Adipose tissue (tissue), 3 donors: ENCODE data around the gene GSDME. TPM values are rescaled to one million over a fixed set of nuclear protein-coding genes. Genes with fewer than 3 reads are reported as not detected.
"Not testable (repeated sequence)": the region's sequence is repeated elsewhere in the genome, so short reads cannot be mapped to it uniquely, and the experiment has no call there.

Source experiments
- H3K27ac ChIP-seq: one replicate; pipeline ENCODE4 v1.5.1; 2013; ENCODE audit warnings: low read depth, low read length
- WGBS, 3 donors: extraction: QIAGEN DNeasy Blood & Tissue Kit; methylation state at CpG; one replicate each; pipeline ENCODE4 v1.1.7; 2013; 5-methylcytosine and 5-hydroxymethylcytosine counted together
- polyA plus RNA-seq, 3 donors: library from polyadenylated mRNA; stranded (reverse); fragments of 200-250 nt; gene quantifications; one replicate each; pipeline ENCODE4 v1.2.3, GENCODE V29; 2013
- donor health status: healthy with polysubstance abuse.
- donor health status: Bipolar disorder and iron deficiency.
- donor health status: healthy.

Gene GSDME
- polyA plus RNA-seq, result 10 to 100 TPM in 1 of 3 donors, 1 to 10 TPM in 1, under 1 TPM in 1; 0.85 to 22.3 (median 5.0) TPM

DNA sequence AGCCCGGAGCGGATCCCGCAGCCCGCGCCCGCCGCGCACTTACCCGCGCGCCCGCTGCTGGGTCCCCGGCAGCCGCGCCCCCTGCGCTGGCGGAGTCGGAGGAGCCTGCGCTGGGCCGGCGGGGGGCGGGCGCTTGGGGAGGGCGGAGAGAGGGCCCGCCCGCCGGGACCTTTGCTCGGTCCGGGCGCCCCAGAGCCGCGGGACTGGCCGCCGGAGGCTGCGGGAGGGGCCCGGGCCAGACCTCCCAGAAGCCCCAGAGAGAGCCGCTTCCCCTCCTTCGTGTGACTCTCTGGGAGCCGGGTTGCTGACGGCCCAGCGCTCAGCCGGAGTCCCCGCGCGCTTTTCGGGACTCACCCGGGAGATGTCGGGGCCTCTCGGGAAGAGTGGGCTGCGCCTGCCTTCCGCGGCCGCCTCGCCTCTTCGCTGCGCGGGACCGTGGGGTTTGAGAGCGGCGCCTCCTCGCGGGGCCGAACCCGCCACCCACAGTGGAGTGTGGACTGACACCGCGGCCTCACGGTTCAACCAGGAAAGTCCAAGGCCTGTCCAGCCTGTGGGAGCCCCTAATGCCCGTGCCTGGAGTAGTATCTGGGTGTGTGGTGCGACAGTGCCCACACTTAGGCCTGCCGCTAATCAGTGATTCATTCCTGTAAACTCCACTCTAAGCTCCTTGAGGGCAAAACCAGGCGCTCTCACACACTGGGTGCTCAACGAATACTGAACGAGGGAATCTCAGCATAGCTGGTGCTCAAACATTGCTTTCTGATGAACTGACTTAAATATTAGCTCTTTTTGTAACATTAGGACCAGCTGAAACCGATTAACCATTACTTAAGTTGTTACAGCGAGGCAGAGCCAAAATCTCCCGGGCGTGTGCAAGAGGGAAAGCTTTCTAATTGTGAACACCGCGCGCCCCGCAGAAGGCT is at the start of gene GSDME:
Gene GSDME (minus strand): TSS at position 112 of the 923 bp plus-strand sequence. CDS start 7,690 bp downstream, outside the sequence.
- WGBS, 3 donors, result 9 to 13% (median 10%) methylated on average over 62 to 81 of the region's 81 CpGs
- no peak within 1 kb of the TSS for H3K27ac ChIP-seq

- WGBS, 3 donors, result 95 to 97% (median 95%) methylated on average over 5 of the region's 5 CpGs
- H3K27ac ChIP-seq, result no peak overlapping the region
Observed at GRCh38 chr7:24802300-24802699, 45.0 kb upstream of the GSDME start.

DNA sequence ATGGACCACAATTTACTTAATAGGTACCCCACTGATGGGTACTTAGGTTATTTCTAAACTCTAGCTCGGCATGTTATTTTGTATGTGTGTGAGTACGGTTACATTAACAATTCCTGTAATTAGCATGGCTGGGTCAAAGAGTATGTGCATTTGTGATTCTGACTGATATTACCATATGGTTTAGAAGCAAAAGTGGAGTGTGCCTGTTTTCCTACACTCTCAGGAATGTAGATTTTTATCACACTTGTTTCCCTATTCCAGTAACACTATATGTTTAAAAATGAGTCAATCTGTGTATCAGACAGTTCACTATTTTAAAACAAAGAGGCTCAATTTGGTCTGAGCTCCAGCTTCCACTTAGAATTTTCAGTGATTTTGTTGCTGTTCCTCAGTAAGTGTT is 44.6 kb upstream of the GSDME start:
- 96 to 98% (median 97%) methylated on average over 2 of the region's 2 CpGs for WGBS, 3 donors
- no peak overlapping the region for H3K27ac ChIP-seq

GRCh38 chr7:24800667-24801066 is 43.4 kb upstream of the GSDME start:
- H3K27ac ChIP-seq, result no peak overlapping the region
- 93 to 98% (median 96%) methylated on average over 9 of the region's 9 CpGs for WGBS, 3 donors

DNA sequence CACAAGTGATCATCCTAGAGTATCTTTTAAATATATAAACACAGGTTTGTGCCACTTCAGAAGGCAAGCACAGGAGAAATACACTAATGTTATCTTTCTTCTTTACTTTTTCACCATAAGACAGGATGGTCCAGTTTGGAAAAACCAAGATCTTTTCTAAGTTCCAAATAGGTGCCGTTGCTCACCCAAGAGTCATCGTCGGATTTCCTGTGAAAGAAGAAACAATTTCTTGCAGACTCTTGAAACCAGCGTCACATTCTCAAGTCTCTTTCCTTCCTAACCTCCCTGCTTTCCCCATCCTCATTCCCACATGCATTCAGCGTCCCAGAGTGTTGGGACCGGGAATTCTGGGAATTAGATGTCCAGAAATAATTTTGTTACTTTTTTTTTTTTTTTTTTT is 42.8 kb upstream of the GSDME start:
- no peak overlapping the region for H3K27ac ChIP-seq
- 81 to 93% (median 91%) methylated on average over 6 of the region's 6 CpGs for WGBS, 3 donors

DNA sequence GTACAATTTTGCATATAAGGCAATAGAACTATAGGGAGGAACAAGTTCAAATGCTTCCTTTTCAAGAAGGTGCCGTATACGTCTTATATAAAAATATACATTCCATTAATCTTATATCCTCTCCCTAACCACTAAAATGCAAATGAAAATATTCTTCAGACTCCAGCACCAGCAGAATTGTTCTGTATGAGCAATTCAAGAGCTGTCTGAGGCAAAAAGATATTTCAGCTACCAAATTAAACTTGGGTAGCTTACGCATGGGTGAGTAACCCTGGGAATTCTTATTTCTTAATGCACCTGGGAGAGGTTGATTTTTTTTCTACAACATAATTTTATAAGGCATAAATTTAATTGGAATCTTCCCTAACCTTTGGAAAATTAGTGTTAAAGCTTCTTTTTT is 42.2 kb upstream of the GSDME start:
- no peak overlapping the region for H3K27ac ChIP-seq
- 94 to 98% (median 95%) methylated on average over 3 of the region's 3 CpGs for WGBS, 3 donors

DNA sequence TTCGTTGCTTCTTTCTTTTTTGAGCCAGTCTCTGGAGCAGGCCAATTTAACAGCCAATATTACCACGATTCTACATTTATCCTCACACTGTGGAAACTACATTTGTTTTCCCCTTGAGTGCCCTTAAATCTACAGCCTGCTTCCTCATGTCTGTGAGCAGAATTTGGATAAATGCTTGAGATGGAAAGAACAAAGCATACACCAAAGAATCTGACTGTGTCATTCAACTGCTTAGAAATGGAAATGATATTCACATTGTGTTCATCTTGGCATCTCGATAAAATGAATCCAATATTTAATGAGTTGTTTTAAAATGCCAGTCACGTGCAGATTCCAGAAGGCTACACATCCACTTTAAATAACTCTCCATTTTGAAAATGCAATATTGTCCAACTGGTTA is 41.0 kb upstream of the GSDME start:
- H3K27ac ChIP-seq, result no peak overlapping the region
- WGBS, 3 donors, result 81 to 87% (median 84%) methylated on average over 4 of the region's 4 CpGs

DNA sequence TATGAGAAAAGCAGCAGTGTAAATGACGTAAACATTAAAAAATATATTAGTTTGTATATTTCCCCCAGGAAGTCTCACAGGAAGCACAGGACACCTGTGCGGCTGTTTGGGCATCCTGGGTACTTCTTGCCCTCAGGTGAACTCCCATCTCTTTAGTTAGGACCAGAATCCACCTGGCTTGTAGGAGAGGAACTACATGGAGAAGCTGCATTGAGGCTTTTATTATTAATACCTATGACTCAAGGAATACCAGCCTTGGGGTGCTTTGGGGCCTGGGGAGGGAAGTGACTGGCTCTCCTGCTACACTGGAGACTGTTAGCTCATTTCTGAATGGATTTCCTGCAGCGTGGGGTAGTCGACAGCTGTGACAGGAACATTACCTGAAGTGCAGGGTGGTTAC is 40.0 kb upstream of the GSDME start:
- no peak overlapping the region for H3K27ac ChIP-seq
- 90 to 93% (median 91%) methylated on average over 4 of the region's 4 CpGs for WGBS, 3 donors

- no peak overlapping the region for H3K27ac ChIP-seq
- 89 to 94% (median 90%) methylated on average over 9 of the region's 9 CpGs for WGBS, 3 donors
Observed at GRCh38 chr7:24795407-24795767, 38.1 kb upstream of the GSDME start.

DNA sequence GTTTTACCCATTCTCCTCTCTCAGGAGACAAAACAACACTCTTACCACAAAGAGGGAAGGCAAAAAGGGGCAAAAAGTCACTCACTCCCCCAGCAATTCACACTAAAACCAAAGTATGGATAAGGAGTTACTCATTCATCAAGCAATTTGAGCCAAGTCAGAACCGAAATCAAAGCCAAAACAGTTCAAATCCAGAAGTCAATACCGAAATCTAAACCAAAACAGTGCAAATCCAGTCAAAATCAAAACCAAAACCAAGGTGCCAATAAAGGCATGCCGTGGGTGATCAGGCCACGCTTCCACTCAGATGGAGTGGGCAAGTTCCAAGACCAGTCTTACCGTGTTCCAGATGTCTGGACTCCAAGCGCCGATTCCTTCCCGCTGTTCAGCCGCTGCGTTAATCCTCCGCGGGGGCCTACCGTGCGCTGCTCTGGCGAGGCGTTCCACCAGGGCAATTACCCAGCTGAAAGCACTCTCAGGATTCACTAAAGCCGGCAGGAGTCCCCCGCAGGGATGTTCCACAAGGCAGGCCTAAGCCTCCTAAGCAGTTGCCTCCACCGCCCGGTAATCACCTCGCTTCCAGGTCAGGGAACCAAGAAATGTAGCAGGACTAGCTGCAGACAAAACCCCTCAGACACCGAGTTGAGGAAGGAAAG is 37.6 kb upstream of the GSDME start:
- not testable (repeated sequence) for H3K27ac ChIP-seq
- 94 to 96% (median 96%) methylated on average over 22 of the region's 22 CpGs for WGBS, 3 donors

GRCh38 chr7:24793982-24794648 is 36.9 kb upstream of the GSDME start:
- 75 to 79% (median 77%) methylated on average over 9 of the region's 9 CpGs for WGBS, 3 donors
- no peak overlapping the region for H3K27ac ChIP-seq

GRCh38 chr7:24788961-24789576 is 31.8 kb upstream of the GSDME start:
- H3K27ac ChIP-seq, result no peak overlapping the region
- WGBS, 3 donors, result 90 to 95% (median 92%) methylated on average over 10 of the region's 10 CpGs

- 91 to 96% (median 94%) methylated on average over 9 of the region's 9 CpGs for WGBS, 3 donors
- no peak overlapping the region for H3K27ac ChIP-seq
Observed at GRCh38 chr7:24788075-24788474, 30.8 kb upstream of the GSDME start.

GRCh38 chr7:24786941-24787340 is 29.7 kb upstream of the GSDME start:
- 56 to 81% (median 63%) methylated on average over 5 of the region's 5 CpGs for WGBS, 3 donors
- no peak overlapping the region for H3K27ac ChIP-seq

DNA sequence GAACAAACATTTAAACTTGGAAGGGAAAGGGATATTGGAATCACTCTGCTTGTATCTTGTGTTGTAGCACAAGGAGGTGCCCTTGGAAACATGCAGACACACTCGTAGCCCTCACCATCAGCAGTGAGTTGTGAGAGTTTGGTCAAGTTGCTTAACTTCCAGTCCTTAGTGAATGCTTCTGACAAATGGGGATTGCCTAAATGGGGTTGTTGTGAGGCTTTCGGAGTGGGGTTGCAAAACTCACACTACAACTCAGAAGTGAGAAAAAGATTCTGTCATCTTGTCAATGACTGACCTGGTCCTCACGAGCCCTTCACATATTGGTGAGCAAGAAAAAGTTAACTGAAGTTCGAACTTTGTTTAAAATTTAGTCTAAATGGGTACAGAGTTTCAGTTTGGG is 29.0 kb upstream of the GSDME start:
- no peak overlapping the region for H3K27ac ChIP-seq
- WGBS, 3 donors, result 69 to 84% (median 72%) methylated on average over 4 of the region's 4 CpGs

DNA sequence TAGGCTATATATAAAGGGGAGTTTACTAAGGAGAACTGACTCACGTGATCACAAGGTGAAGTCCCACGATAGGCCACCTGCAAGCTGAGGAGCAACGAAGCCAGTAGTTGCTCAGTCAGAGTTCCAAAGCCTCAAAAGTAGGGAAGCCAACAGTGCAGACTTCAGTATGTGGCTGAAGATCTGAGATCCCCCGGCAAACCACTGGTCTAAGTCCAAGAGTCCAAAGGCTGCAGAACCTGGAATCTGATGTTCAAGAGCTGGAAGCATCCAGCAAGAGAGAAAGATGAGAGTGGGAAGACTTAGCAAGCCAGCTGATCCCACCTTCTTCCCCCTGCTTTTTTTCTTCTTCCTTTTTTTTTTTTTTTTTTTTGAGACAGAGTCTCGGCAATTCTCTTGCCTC is 27.0 kb upstream of the GSDME start:
- 85 to 92% (median 91%) methylated on average over 5 of the region's 5 CpGs for whole genome bisulfite sequencing, 3 donors
- H3K27ac ChIP-seq, result no peak overlapping the region

- H3K27ac ChIP-seq, result no peak overlapping the region
- 82 to 86% (median 84%) methylated on average over 2 of the region's 2 CpGs for WGBS, 3 donors
Observed at GRCh38 chr7:24783698-24784097, 26.4 kb upstream of the GSDME start.

DNA sequence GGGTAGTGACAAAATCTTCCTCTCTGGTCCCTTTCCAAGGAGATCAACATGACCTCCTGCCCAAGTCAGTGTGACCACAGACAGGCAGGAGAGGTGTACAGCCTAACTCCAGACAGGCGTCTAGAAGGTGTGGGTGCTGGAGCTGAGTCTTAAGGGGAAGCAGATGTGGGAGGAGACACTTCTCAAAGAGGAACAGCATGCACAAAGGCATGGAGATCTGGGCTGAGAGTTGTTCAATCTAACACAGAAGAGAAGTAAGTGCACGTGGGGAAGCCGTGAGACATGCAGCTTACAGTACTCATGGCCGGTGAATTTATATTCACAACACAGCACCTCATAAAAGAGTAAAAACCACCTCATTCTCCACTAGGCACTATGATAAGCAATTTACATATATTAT is 23.8 kb upstream of the GSDME start:
- 60 to 89% (median 69%) methylated on average over 4 of the region's 4 CpGs for WGBS, 3 donors
- no peak overlapping the region for H3K27ac ChIP-seq

GRCh38 chr7:24779283-24779655 is 22.0 kb upstream of the GSDME start:
- 83 to 97% (median 91%) methylated on average over 2 of the region's 2 CpGs for WGBS, 3 donors
- H3K27ac ChIP-seq, result no peak overlapping the region
